Measurements from ENCODE around the gene PCYT2. TPM values are rescaled to one million over a fixed set of nuclear protein-coding genes. Genes with fewer than 3 reads are reported as not detected.

Gene PCYT2
- total RNA-seq, result 24.3 and 34.5 TPM in 2 replicates

GRCh38 chr17:81911277-81911961 is at the start of gene PCYT2:
Gene PCYT2, minus strand, starts transcription at chr17:81911399. Its CDS starts 44 bp downstream, at chr17:81911355.

GRCh38 chr17:81947189-81947588 is 36.0 kb upstream of the PCYT2 start, which contains the start of gene MYADML2:
Gene MYADML2, minus strand, starts transcription at chr17:81947233. Its CDS starts 5,492 bp downstream, at chr17:81941741.

GRCh38 chr17:81927653-81928543 is 16.7 kb upstream of the PCYT2 start, which contains the start of gene MAFG:
Gene MAFG, minus strand, starts transcription at chr17:81927735. Its CDS starts 4,550 bp downstream, at chr17:81923185.

DNA sequence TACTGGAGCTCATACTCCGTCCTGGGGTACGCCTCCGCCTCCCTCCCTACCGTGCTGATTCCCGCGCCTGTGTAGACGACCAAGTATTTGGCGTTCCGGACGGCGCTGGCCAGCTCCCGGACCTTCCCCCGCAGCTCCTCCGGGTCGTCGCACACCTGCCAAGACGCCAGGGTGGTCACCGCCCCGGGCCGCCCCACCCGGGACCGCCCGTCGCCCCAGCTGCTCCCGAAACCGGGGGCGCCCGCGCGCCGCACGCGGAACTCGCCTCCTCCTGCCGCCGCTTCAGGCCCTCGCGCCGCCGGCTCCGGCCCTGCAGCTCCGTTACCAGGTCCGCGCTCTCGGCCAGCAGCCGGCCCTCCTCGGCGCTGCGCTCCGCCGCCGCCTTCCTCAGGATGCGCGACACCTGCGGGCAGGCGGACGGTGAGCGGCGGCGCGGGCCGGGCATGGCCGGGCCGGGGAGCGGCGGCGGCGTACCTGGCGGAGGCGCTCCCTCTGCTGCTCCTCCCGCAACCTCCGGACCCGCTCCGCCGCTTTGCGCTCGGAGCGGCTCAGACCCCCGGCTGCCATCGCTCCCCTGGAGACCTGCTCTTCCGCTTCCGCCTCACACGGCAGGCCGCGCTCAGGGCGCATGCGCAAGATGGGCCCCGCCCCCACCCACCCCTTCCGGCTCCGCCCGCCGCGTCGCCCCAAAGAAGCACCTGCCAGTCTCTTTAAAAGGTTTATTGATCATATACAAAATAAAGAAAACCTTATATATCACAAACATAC is 6.5 kb upstream of the PCYT2 start, which contains the start of gene SIRT7:
SIRT7 (minus strand) TSS at position 612 of the 768 bp plus-strand sequence; CDS start at position 567, 45 bp downstream.

DNA sequence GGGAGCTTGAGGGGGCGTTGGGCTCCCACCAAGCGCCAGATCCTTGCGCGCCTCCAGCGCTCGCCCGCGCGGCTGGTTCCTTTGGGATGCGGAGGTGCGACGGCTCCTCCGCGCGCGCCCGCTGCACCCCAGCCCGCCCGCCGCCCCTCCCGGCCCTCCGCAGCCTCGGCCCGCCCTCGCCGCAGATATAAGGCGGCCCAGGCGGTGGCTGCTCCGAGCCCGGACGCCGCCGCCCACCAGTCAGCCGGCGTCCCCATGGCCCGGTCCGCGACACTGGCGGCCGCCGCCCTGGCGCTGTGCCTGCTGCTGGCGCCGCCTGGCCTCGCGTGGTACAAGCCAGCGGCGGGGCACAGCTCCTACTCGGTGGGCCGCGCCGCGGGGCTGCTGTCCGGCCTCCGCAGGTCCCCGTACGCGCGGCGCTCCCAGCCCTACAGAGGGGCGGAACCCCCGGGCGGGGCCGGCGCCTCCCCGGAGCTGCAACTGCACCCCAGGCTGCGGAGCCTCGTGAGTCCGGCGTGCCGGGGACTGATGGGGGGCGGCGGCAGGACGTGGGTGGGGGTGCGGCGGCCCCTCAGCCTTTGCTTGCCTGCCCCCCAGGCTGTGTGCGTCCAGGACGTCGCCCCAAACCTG is 9.1 kb downstream of the PCYT2 start, which contains the start of gene NPB:
NPB (plus strand) TSS at position 216 of the 630 bp plus-strand sequence; CDS start at position 256, 40 bp downstream.

GRCh38 chr17:81870981-81871386 is 40.2 kb downstream of the PCYT2 start, which contains the start of gene ARHGDIA:
Gene ARHGDIA, minus strand, starts transcription at chr17:81871337. Its CDS starts 1,407 bp downstream, at chr17:81869930.

DNA sequence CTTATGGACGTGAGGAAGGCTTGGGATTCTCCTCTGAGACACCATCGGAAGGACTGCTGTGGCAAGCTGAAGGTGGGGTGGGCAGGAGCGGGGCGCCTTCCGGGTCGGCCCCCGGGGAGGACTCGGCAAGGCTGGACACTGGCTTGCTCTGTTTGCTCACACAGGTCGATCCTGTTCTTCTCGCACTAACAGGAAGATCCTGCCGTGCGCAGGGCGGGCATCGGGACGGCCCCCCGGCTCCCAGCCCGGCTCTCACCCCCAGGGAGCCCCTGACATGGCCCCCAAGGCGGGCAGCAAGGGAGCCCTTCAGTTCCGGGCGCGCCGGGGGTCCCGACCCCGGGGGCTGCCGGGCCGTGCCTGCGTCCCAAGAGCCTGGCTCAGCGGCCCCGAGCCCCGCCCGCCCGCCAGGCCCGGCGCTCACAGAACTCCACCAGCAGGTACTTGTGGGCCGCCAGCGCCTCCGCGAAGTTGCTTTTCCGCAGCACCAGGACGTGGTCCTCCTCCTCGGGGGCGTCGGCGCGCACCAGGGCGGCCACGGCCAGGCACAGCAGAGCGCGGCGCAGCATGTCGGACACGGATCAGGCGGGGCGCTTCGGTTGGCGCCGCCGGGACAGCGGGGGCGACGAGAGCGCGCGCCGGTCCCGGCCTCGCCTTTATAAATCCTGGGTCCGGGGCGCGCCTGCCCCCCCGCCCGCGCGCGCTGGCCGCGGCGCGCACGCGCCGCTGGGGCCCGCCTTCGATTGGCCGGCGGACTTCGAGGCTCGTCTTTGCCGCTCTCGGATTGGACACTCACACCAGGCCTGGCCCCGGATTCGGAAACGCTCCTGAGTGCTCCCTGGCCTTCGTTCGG is 51.1 kb downstream of the PCYT2 start, which contains the start of gene P4HB:
P4HB (minus strand) TSS at position 630 of the 850 bp plus-strand sequence; CDS start at position 566, 64 bp downstream.

Other genes starting within 250 kb of the PCYT2 start
- gene OXLD1, start 244.8 kb downstream of the PCYT2 start, total RNA-seq, result 57.8 and 61.0 TPM in 2 replicates
- 5.8 and 8.7 TPM in 2 replicates for gene CCDC137, start 244.7 kb downstream of the PCYT2 start, total RNA-seq
- gene ARL16, start 227.6 kb downstream of the PCYT2 start, total RNA-seq, result 21.7 and 27.2 TPM in 2 replicates
- gene HGS, start 227.4 kb downstream of the PCYT2 start, total RNA-seq, result 91.4 and 114 TPM in 2 replicates
- 6.3 and 9.8 TPM in 2 replicates for gene MRPL12, start 208.0 kb downstream of the PCYT2 start, total RNA-seq
- gene SLC25A10, start 199.1 kb downstream of the PCYT2 start, total RNA-seq, result 27.9 and 34.5 TPM in 2 replicates
- gene GCGR, start 107.2 kb downstream of the PCYT2 start, total RNA-seq, result not detected in 2 replicates
- gene MCRIP1, start 78.1 kb downstream of the PCYT2 start, total RNA-seq, result 31.5 and 63.1 TPM in 2 replicates
- not detected in 2 replicates for gene PPP1R27, start 76.3 kb downstream of the PCYT2 start, total RNA-seq
- gene P4HB, start 50.9 kb downstream of the PCYT2 start, total RNA-seq, result 624 and 855 TPM in 2 replicates
- 124 and 148 TPM in 2 replicates for gene ARHGDIA, start 40.1 kb downstream of the PCYT2 start, total RNA-seq
- gene ALYREF, start 19.8 kb downstream of the PCYT2 start, total RNA-seq, result 61.4 and 116 TPM in 2 replicates
- gene ANAPC11, start 19.7 kb downstream of the PCYT2 start, total RNA-seq, result 130 and 132 TPM in 2 replicates
- 1.9 and 2.6 TPM in 2 replicates for gene NPB, start 9.2 kb downstream of the PCYT2 start, total RNA-seq
- gene SIRT7, start 6.8 kb upstream of the PCYT2 start, total RNA-seq, result 26.9 and 29.9 TPM in 2 replicates
- 16.9 and 22.2 TPM in 2 replicates for gene MAFG, start 16.3 kb upstream of the PCYT2 start, total RNA-seq
- 126 and 176 TPM in 2 replicates for gene PYCR1, start 25.9 kb upstream of the PCYT2 start, total RNA-seq
- not detected in 2 replicates for gene MYADML2, start 35.8 kb upstream of the PCYT2 start, total RNA-seq
- gene NOTUM, start 49.8 kb upstream of the PCYT2 start, total RNA-seq, result not detected in 2 replicates
- 16.1 and 23.4 TPM in 2 replicates for gene ASPSCR1, start 66.2 kb upstream of the PCYT2 start, total RNA-seq
- 28.2 and 45.0 TPM in 2 replicates for gene CENPX, start 111.5 kb upstream of the PCYT2 start, total RNA-seq
- 12.3 and 13.9 TPM in 2 replicates for gene LRRC45, start 111.9 kb upstream of the PCYT2 start, total RNA-seq
- 14.3 and 40.7 TPM in 2 replicates for gene RAC3, start 120.3 kb upstream of the PCYT2 start, total RNA-seq
- 82.7 and 109 TPM in 2 replicates for gene DCXR, start 126.3 kb upstream of the PCYT2 start, total RNA-seq
- gene RFNG, start 140.4 kb upstream of the PCYT2 start, total RNA-seq, result 36.1 and 37.5 TPM in 2 replicates
- gene GPS1, start 140.5 kb upstream of the PCYT2 start, total RNA-seq, result 81.8 and 87.5 TPM in 2 replicates
- gene DUS1L, start 154.4 kb upstream of the PCYT2 start, total RNA-seq, result 113 and 146 TPM in 2 replicates
- 96.9 and 142 TPM in 2 replicates for gene FASN, start 186.8 kb upstream of the PCYT2 start, total RNA-seq

Data from tracheal epithelial cell (primary cell).